ENCODE measurements around the gene MICALL1. TPM values are rescaled to one million over a fixed set of nuclear protein-coding genes. Genes with fewer than 3 reads are reported as not detected.

MICALL1 gene
- total RNA-seq, 4 donors from 2014 or later, result 14.4 to 29.4 (median 21.1) TPM

DNA sequence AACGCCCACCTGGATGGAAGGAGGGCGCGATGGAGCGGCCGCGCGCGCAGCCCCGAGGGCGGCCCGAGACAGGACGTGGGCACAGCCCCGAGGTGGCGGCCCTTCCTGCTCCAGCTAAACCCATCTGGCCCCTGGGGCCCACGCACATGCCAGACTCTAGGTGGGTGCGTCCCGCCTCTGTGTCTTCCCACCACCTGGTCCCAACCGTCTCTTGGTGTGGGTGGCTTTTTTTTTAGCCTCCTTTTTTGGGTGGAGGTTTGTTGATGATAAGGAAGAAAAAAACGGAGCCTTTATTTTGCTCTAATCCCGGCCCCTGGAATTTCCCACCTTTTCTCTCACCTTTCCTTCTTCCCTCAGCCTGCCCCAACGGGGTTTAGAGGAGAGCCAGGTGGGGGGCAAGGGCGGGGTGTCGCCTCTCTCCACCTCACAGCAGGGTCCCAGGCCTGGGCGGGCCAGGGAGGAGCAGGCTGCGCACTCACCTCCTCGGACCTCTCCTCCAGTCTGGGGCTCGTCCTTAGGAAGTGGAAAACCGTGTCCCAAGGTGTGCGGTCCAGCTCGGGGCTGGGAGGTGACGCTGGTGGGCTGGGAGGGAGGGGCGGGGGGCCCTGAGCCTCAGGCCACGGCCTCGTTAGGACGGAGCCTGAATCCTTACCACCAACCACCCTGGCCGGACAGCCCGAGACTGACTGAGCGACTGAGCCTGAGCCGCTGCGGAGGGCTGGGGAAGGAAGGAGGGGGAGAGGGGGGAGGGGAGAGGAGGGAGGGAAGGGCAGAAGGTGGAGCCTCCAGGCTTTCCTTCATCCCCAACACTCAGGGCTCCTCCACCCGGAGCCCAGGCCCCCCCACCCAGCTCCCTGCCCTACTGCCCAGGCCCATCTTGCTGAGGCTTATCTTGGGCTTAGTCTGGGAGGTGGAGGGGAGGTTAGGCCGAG is 78.0 kb downstream of the MICALL1 start, which contains the start of gene SOX10:
Gene SOX10 (minus strand): TSS at position 696 of the 932 bp plus-strand sequence. CDS start 771 bp downstream, outside the sequence.
- H3K27ac ChIP-seq, result no peak within 1 kb of the TSS
- peaks cover 13 to 16% of the 10 kb centered on the region in 2 donors for H3K4me1 ChIP-seq
- H3K9me3 ChIP-seq, result no peaks in the 10 kb centered on the region
- no peak for TF ChIP-seq POLR2A (IDR thresholded peaks at IDR 0.05)
- TF ChIP-seq, protein P1, sequence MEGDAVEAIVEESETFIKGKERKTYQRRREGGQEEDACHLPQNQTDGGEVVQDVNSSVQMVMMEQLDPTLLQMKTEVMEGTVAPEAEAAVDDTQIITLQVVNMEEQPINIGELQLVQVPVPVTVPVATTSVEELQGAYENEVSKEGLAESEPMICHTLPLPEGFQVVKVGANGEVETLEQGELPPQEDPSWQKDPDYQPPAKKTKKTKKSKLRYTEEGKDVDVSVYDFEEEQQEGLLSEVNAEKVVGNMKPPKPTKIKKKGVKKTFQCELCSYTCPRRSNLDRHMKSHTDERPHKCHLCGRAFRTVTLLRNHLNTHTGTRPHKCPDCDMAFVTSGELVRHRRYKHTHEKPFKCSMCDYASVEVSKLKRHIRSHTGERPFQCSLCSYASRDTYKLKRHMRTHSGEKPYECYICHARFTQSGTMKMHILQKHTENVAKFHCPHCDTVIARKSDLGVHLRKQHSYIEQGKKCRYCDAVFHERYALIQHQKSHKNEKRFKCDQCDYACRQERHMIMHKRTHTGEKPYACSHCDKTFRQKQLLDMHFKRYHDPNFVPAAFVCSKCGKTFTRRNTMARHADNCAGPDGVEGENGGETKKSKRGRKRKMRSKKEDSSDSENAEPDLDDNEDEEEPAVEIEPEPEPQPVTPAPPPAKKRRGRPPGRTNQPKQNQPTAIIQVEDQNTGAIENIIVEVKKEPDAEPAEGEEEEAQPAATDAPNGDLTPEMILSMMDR (IDR thresholded peaks at IDR 0.05 in 4 of 5, conservative IDR thresholded peaks at IDR 0.05 in 1 of 5), result no peak
- intact Hi-C loops (cut with DNase I; ENCODE audit: low total_unique reads), result no loop called here
- ATAC-seq (no peak), DNase-seq (no peak)
- H3K4me3 ChIP-seq, result no peak within 1 kb of the TSS
- in situ Hi-C loops (cut with MboI; ENCODE audit: low sequenced_read_pairs in 4 of 4), result no loop called here
- no peaks in the 10 kb centered on the region for H3K36me3 ChIP-seq
- H3K27me3 ChIP-seq, result no peaks in the 10 kb centered on the region

DNA sequence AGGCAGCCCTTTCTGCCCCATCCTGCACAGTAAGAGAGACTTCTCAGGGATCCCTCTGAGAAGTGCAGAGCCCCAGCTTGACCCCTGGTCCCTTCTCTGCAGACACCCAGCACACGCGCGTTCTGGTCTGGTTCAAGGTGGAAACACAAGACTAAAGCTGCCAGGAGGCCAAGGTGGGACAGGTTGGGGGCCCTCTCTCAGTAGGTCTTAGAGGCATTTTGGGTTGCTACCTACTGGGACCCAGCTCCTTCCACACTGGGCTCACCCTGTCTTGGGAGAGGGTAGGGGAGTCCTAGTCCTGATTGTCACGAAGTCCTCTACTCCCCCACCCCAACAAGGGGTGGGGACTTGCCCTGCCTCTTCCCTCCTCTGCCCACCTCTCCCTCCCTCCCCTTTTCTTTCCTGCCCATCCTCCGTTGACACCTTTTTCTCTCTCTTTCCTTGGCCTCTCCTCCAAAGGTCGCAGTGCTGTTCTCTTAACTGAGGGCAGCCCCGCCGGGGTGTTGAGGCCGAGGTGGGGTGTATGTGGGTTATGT is 79.0 kb downstream of the MICALL1 start:
- Histone ChIP-seq H3K36me3 (no peaks in the 10 kb centered on the region), H3K4me3 (no peak overlapping the region), H3K4me1 (peaks cover 3 to 12% of the 10 kb centered on the region in 2 donors), H3K27me3 (no peaks in the 10 kb centered on the region), H3K9me3 (no peaks in the 10 kb centered on the region), H3K27ac (no peak overlapping the region)
- no peak for DNase-seq
- TF ChIP-seq, protein P1 (IDR thresholded peaks at IDR 0.05 in 4 of 5, conservative IDR thresholded peaks at IDR 0.05 in 1 of 5), result no peak
- no peak for TF ChIP-seq POLR2A (IDR thresholded peaks at IDR 0.05)
- in situ Hi-C loops (cut with MboI; ENCODE audit: low sequenced_read_pairs in 4 of 4) (no loop called here), intact Hi-C loops (cut with DNase I; ENCODE audit: low total_unique reads) (no loop called here)
- ATAC-seq, result no peak

DNA sequence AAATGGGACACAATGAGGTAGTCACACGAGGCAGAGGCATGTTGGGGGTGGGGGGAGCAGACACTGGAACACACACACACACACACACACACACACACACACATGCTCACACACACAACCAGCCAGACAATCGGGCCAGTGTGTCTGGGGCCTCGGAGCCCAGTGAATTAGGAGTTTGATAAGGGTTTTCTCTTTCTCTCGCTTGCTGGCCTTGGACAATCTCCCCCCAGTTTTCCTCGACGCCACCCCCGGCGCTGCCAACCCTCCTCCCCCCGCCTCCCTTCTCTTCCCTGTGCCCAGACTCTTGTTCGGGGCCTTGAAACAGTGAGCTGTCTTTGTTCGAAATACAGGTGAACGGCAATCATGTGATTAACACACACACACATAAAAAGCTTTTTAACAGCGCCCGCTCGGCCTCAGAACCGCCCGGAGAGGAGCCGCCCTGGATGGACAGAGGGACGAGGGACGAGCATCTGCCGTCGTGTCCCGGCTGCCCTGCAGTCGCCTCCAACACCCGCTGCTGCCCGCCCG is 79.7 kb downstream of the MICALL1 start:
- TF ChIP-seq, protein P1 (IDR thresholded peaks at IDR 0.05 in 4 of 5, conservative IDR thresholded peaks at IDR 0.05 in 1 of 5), result no peak
- no peak for TF ChIP-seq POLR2A (IDR thresholded peaks at IDR 0.05)
- ATAC-seq, result no peak
- in situ Hi-C loops (cut with MboI; ENCODE audit: low sequenced_read_pairs in 4 of 4), result no loop called here
- H3K27ac ChIP-seq, result no peak overlapping the region
- no peak for DNase-seq
- intact Hi-C loops (cut with DNase I; ENCODE audit: low total_unique reads), result no loop called here
- H3K4me3 ChIP-seq, result no peak overlapping the region
- peaks cover 2 to 12% of the 10 kb centered on the region in 2 donors for H3K4me1 ChIP-seq
- H3K27me3 ChIP-seq, result no peaks in the 10 kb centered on the region
- H3K9me3 ChIP-seq, result no peaks in the 10 kb centered on the region
- H3K36me3 ChIP-seq, result no peaks in the 10 kb centered on the region

DNA sequence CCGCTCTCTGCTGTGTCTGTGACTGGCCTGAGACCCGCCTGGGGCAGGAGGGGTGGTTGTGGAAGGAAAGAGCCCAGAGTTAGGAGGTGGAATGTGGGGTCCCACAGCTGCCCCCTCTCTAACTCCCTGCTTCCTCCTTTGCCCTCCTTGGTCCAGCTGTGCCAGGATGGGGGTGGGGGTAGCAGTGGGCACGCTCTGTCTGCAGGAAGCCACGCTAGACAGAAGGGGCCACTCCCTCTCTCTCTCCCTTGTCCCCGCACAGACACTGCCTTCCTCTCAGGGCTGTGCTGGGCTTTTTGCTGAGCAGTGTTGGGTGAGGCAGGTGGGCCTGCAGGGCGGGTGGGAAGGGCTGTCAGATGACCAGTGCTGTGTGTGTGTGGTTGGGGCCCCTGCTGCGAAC is 80.3 kb downstream of the MICALL1 start:
- ATAC-seq (no peak), DNase-seq (no peak)
- peaks cover 0 to 7% of the 10 kb centered on the region in 2 donors for H3K4me1 ChIP-seq
- in situ Hi-C loops (cut with MboI; ENCODE audit: low sequenced_read_pairs in 4 of 4) (no loop called here), intact Hi-C loops (cut with DNase I; ENCODE audit: low total_unique reads) (no loop called here)
- no peaks in the 10 kb centered on the region for H3K36me3 ChIP-seq
- H3K9me3 ChIP-seq, result no peaks in the 10 kb centered on the region
- H3K4me3 ChIP-seq, result no peak overlapping the region
- no peak overlapping the region for H3K27ac ChIP-seq
- H3K27me3 ChIP-seq, result no peaks in the 10 kb centered on the region
- TF ChIP-seq POLR2A (IDR thresholded peaks at IDR 0.05), result no peak
- TF ChIP-seq, protein P1 (IDR thresholded peaks at IDR 0.05 in 4 of 5, conservative IDR thresholded peaks at IDR 0.05 in 1 of 5), result no peak
